K562 (cell line): ENCODE data around the gene FNBP1. TPM values are rescaled to one million over a fixed set of nuclear protein-coding genes. Genes with fewer than 3 reads are reported as not detected.

ENCODE experiments used
- ATAC-seq: fragments of 200-7000 bp; cut with Tn5 transposase; 3 replicates; pipeline ENCODE4 v1.9.1; 2020; ENCODE audit warnings: moderate library complexity
- BruUV-seq: library from RNA; stranded (reverse); fragments of 400-500 nt; replicated peaks from 2 replicates; lab custom pipeline; 2021; lab: Mats Ljungman, UMichigan
- CTCF ChIA-PET: fragments of 300-600 bp; formaldehyde crosslinking; extraction: SDS; loops from one replicate; lab custom pipeline; 2021; ENCODE audit warnings: low intra/inter-chr PET ratio; lab: Yijun Ruan, JAX
- POLR2A ChIA-PET: fragments of 300-600, 350-650 bp; sonication (Branson Sonifier 250); formaldehyde crosslinking; extraction: SDS; loops from one replicate; lab custom pipeline; 2021; ENCODE audit warnings: antibody characterized with exemption, inconsistent platforms; lab: Yijun Ruan, JAX
- DNase-seq, 4 experiments: peaks; one replicate each; pipeline versions ENCODE4 v3.0.0 to v3.0.0-alpha.2; 2011 to 2018; ENCODE audit warnings: low spot score in 3 of 4, mixed read lengths in 3 of 4; ENCODE audit errors: extremely low read depth in 1 of 4
- FAIRE-seq: peaks from 2 replicates; lab custom pipeline; 2011; peaks lifted over from hg19 to GRCh38; lab: Jason Lieb, UNC
- H2AFZ ChIP-seq: 2 replicates; pipeline ENCODE4 v1.6.0; 2011; ENCODE audit warnings: low read depth, low read length, control low read depth, inconsistent platforms
- H3K27ac ChIP-seq: fragments of 200-600 bp; 3 replicates; pipeline ENCODE4 v1.8.0; 2011; ENCODE audit warnings: low read depth, mild to moderate bottlenecking, control low read depth, inconsistent platforms, low read length, moderate library complexity, mixed read lengths; ENCODE audit errors: extremely low read depth
- H3K27me3 ChIP-seq, 2 experiments: fragments of 300-600 bp in 1 of 2; 2 replicates in 1 of 2; 3 replicates in 1 of 2; pipeline versions ENCODE4 v1.6.0 to v1.8.0; 2011; ENCODE audit warnings: inconsistent platforms in 2 of 2, low read length in 2 of 2, mild to moderate bottlenecking in 1 of 2, mixed read lengths in 1 of 2, moderate library complexity in 1 of 2; ENCODE audit not compliant: control insufficient read depth in 2 of 2, insufficient read depth in 2 of 2
- H3K36me3 ChIP-seq: fragments of 300-600 bp; 3 replicates; pipeline ENCODE4 v1.8.0; 2011; ENCODE audit warnings: mild to moderate bottlenecking, low read length, inconsistent platforms; ENCODE audit not compliant: control insufficient read depth, insufficient read depth
- H3K4me1 ChIP-seq, 2 experiments: fragments of 200-600 bp in 1 of 2; replicated peaks in 1 of 2; 2 replicates in 1 of 2; 3 replicates in 1 of 2; pipeline versions ENCODE4 v1.5.1 to v1.8.0; 2011; ENCODE audit warnings: inconsistent platforms in 2 of 2, low read length in 2 of 2, mild to moderate bottlenecking in 1 of 2, mixed read lengths in 1 of 2, moderate library complexity in 1 of 2; ENCODE audit not compliant: control insufficient read depth in 2 of 2, insufficient read depth in 2 of 2
- H3K4me2 ChIP-seq: 2 replicates; pipeline ENCODE4 v1.6.1; 2011; ENCODE audit warnings: low read length, control low read depth, inconsistent platforms, mixed read lengths; ENCODE audit not compliant: insufficient read depth
- H3K4me3 ChIP-seq: fragments of 200-600 bp; sonication (generic), shearing (Covaris generic); 2 replicates; pipeline ENCODE4 v1.5.1; 2016; ENCODE audit warnings: control low read depth, inconsistent platforms
- H3K79me2 ChIP-seq: fragments of 200-600 bp; 3 replicates; pipeline ENCODE4 v1.8.0; 2011; ENCODE audit warnings: low read length, inconsistent platforms; ENCODE audit not compliant: control insufficient read depth, insufficient read depth
- H3K9ac ChIP-seq, 2 experiments: 2 replicates each; pipeline versions ENCODE4 v1.6.0 to v1.6.1; 2011; ENCODE audit warnings: low read depth in 2 of 2, low read length in 2 of 2, control low read depth in 1 of 2, inconsistent platforms in 1 of 2, mild to moderate bottlenecking in 1 of 2, mixed read lengths in 1 of 2; ENCODE audit not compliant: insufficient read depth in 1 of 2
- H3K9me1 ChIP-seq: one replicate; pipeline ENCODE4 v1.6.0; 2011; ENCODE audit warnings: inconsistent platforms, mild to moderate bottlenecking, low read length, moderate library complexity; ENCODE audit not compliant: control insufficient read depth, insufficient read depth
- H3K9me3 ChIP-seq: replicated peaks from 2 replicates; pipeline ENCODE4 v1.5.1; 2011; ENCODE audit warnings: low read depth, low read length, inconsistent platforms; ENCODE audit not compliant: control insufficient read depth, insufficient read depth
- H4K20me1 ChIP-seq: replicated peaks from 2 replicates; pipeline ENCODE4 v1.6.1; 2011; ENCODE audit warnings: low read length, inconsistent platforms, mixed read lengths; ENCODE audit not compliant: control insufficient read depth, insufficient read depth
- IFI16 ChIP-seq: fragments of 250-450 bp; sonication (Bioruptor Pico); IDR thresholded peaks from 2 replicates; pipeline ENCODE4 v2.1.2; 2022; ENCODE audit warnings: mild to moderate bottlenecking, inconsistent platforms
- WGBS: fragments of 100-300 bp; shearing (Covaris generic); methylation state at CpG from one replicate; pipeline ENCODE4 v1.1.6; 2016; ENCODE audit warnings: low coverage, mixed read lengths; ENCODE audit not compliant: insufficient coverage; ENCODE audit errors: missing lambda C conversion rate; 5-methylcytosine and 5-hydroxymethylcytosine counted together
- in situ Hi-C: fragments of 300-500 bp; cut with MboI; formaldehyde crosslinking; loops from 4 replicates; pipeline ENCODE4 v1.15.0; 2018; ENCODE audit warnings: inconsistent platforms, mixed read lengths
- intact Hi-C: fragments of 100-400 bp; cut with micrococcal nuclease; formaldehyde crosslinking; loops from 2 replicates; pipeline ENCODE4 v1.14.2; 2022
- polyA plus RNA-seq, 8 experiments: library from polyadenylated mRNA; depleted of rRNA in 4 of 8; stranded (reverse) in 5 of 8; unstranded in 3 of 8; fragments of >200 nt; fragmentation: Nextera tagmentation in 2 of 8; fragmentation: Illumina TruSeq in 1 of 8; extraction: Ambion mirVana in 2 of 8; extraction: Trizol in 1 of 8; gene quantifications; 2 replicates each; pipeline versions ENCODE4 v1.2.1 to v1.2.3, GENCODE V29; 2011 to 2014; ENCODE audit warnings: inconsistent platforms in 1 of 8, missing spikeins in 1 of 8
- total RNA-seq, 7 experiments: library from RNA; depleted of rRNA in 6 of 7; stranded (reverse); fragments of >200 nt in 6 of 7; fragmentation: Illumina TruSeq in 2 of 7; extraction: Trizol in 2 of 7; gene quantifications; 2 replicates each; pipeline versions ENCODE4 v1.2.1 to v1.2.3, GENCODE V29; 2011 to 2021; ENCODE audit warnings: low replicate concordance in 1 of 7
- TF ChIP-seq, protein P1 (sequence below), 2 experiments: fragments of 450-650 bp in 1 of 2; sonication (generic) in 1 of 2; formaldehyde crosslinking in 1 of 2; IDR thresholded peaks; 2 replicates each; pipeline versions ENCODE4 v1.7.1 to v1.9.0; 2016 to 2022; ENCODE audit warnings: inconsistent platforms in 1 of 2, mild to moderate bottlenecking in 1 of 2, missing genetic modification reagents in 1 of 2
- TF ChIP-seq, protein P2 (sequence below): fragments of 450-650 bp; IDR thresholded peaks from 2 replicates; pipeline ENCODE4 v1.6.1; 2018; ENCODE audit not compliant: partially characterized antibody

The FNBP1 gene
- total and polyA plus RNA-seq, 9 of the 15 experiments (the other 6 are each of a cell fraction or from before 2014, with no cell fraction given) = 1.8 to 14.9 (median 7.6) TPM

DNA sequence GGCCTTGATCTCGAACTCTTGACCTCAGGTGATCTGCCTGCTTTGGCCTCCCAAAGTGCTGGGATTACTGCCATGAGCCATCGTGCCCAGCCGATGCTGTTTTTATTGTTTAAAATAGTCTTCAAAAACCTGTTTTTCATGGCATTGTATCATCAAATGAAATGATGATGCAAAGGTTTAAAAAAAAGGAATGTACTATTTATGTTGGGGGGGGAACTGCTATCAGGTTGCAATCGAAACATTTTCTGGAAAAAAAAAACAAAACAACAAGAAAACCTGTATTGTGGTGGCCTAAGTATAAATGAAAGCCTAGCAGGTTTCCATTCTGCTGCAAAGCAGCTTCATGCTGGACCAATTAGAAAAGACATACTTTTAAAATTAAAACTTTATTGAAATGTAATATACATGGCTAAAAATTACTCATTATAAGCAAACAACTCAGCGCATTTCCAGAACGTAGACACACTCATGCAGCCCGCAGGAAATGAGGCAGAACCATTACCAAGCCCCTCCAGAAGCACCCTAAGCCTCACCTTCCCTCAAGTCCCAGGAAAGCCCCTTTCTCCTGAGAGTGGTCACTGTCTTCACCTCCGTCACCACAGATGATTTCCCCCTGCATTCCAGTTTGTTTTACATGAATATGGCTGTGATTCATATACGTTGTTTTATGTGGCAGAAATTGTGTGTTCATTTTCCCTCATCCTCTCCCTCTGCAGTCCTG lies 29.7 kb upstream of the FNBP1 start:
- Histone ChIP-seq H3K36me3 (peaks cover 22% of the 10 kb centered on the region; the same call in 2 of the 3 replicates), H3K9me1 (no peaks in the 10 kb centered on the region), H3K9me3 (no peaks in the 10 kb centered on the region), H3K4me3 (no peak overlapping the region), H3K4me2 (no peak overlapping the region), H3K9ac (no peak overlapping the region)
- WGBS = 74% methylated on average over 9 of the region's 9 CpGs
- in situ Hi-C loops = no loop called here
- no peak for FAIRE-seq
- TF ChIP-seq, protein P1, sequence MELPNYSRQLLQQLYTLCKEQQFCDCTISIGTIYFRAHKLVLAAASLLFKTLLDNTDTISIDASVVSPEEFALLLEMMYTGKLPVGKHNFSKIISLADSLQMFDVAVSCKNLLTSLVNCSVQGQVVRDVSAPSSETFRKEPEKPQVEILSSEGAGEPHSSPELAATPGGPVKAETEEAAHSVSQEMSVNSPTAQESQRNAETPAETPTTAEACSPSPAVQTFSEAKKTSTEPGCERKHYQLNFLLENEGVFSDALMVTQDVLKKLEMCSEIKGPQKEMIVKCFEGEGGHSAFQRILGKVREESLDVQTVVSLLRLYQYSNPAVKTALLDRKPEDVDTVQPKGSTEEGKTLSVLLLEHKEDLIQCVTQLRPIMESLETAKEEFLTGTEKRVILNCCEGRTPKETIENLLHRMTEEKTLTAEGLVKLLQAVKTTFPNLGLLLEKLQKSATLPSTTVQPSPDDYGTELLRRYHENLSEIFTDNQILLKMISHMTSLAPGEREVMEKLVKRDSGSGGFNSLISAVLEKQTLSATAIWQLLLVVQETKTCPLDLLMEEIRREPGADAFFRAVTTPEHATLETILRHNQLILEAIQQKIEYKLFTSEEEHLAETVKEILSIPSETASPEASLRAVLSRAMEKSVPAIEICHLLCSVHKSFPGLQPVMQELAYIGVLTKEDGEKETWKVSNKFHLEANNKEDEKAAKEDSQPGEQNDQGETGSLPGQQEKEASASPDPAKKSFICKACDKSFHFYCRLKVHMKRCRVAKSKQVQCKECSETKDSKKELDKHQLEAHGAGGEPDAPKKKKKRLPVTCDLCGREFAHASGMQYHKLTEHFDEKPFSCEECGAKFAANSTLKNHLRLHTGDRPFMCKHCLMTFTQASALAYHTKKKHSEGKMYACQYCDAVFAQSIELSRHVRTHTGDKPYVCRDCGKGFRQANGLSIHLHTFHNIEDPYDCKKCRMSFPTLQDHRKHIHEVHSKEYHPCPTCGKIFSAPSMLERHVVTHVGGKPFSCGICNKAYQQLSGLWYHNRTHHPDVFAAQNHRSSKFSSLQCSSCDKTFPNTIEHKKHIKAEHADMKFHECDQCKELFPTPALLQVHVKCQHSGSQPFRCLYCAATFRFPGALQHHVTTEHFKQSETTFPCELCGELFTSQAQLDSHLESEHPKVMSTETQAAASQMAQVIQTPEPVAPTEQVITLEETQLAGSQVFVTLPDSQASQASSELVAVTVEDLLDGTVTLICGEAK (IDR thresholded peaks at IDR 0.05) = peak; percentile 66
- TF ChIP-seq, protein P1 (CRISPR knock-in tag; IDR thresholded peaks at IDR 0.05) = peak; percentile 24; the same call in 1 of the 2 replicates
- TF ChIP-seq, protein P2, sequence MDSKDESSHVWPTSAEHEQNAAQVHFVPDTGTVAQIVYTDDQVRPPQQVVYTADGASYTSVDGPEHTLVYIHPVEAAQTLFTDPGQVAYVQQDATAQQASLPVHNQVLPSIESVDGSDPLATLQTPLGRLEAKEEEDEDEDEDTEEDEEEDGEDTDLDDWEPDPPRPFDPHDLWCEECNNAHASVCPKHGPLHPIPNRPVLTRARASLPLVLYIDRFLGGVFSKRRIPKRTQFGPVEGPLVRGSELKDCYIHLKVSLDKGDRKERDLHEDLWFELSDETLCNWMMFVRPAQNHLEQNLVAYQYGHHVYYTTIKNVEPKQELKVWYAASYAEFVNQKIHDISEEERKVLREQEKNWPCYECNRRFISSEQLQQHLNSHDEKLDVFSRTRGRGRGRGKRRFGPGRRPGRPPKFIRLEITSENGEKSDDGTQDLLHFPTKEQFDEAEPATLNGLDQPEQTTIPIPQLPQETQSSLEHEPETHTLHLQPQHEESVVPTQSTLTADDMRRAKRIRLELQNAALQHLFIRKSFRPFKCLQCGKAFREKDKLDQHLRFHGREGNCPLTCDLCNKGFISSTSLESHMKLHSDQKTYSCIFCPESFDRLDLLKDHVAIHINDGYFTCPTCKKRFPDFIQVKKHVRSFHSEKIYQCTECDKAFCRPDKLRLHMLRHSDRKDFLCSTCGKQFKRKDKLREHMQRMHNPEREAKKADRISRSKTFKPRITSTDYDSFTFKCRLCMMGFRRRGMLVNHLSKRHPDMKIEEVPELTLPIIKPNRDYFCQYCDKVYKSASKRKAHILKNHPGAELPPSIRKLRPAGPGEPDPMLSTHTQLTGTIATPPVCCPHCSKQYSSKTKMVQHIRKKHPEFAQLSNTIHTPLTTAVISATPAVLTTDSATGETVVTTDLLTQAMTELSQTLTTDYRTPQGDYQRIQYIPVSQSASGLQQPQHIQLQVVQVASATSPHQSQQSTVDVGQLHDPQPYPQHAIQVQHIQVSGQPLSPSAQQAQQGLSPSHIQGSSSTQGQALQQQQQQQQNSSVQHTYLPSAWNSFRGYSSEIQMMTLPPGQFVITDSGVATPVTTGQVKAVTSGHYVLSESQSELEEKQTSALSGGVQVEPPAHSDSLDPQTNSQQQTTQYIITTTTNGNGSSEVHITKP = peak; percentile 55
- no peak for TF ChIP-seq IFI16 (CRISPR knock-in tag)
- TF ChIP-seq, all 486 proteins: peak for 2
- Histone ChIP-seq H2AFZ (no peak overlapping the region), H3K4me1 (peaks cover 0 to 17% of the 10 kb centered on the region in 2 experiments; a peak in 3 of 5 replicates), H4K20me1 (peaks cover 13% of the 10 kb centered on the region), H3K79me2 (peaks cover 50% of the 10 kb centered on the region), H3K27me3 (no peaks in the 10 kb centered on the region), H3K27ac (peak overlapping the region; percentile 28; the same call in 1 of the 3 replicates)
- ChIA-PET POLR2A (interaction anchor here (0.7 kb wide), 1 partner anchor 76 kb away, joined by 3 read pairs; no protein-coding TSS in a partner anchor), CTCF (no interaction called here)
- BruUV-seq = no TSS peak
- intact Hi-C loops = no loop called here
- ATAC-seq (no peak), DNase-seq (no peak)
